Hematopoietic multipotent progenitor cell treated with erythropoietin and hydrocortisone succinate and interleukin-3 and kit ligand, for 17 days (in vitro differentiated cells): ENCODE data around the gene CREB1.
A peak's percentile ranks its signal among the peaks of the same experiment; 100 is the strongest.

Source experiments
- DNase-seq: peaks from one replicate; pipeline ENCODE4 v3.0.0-alpha.2; 2015; ENCODE audit warnings: low spot score

The CREB1 gene

DNA sequence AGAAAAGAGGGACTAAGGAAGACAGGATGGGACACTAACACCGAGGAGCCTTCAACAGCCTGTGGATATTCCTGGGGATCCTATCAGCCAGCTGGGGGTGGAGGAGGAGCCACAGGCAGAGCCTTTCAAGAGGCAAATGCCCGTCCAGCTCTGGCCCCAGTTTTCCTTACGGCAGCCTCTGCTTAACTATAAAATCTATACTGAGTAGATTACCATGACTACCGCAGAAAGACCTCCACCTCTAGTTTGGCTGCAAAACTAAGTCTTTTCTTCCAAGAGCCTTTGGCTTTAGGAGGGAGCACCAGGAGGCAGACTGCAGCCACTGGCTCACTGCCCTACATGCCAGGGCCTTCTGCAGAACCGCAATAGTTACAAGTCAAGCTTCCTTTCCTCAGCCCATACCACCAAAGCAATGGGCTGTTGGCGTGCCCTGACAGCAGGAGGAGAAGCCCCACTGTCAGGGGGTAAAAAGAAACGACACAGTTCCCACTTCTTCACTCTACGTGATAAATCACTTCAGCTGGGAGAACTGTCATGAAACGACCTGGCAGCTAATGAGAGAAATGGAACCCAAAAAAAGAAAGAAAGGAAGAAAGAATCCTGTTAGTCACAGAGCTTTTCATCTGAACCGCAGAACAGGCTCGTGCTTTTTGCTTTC is 25.1 kb upstream of the CREB1 start:
- DNase-seq, result no peak

- DNase-seq, result no peak
Observed at GRCh38 chr2:207505171-207505570, 24.6 kb upstream of the CREB1 start.

DNA sequence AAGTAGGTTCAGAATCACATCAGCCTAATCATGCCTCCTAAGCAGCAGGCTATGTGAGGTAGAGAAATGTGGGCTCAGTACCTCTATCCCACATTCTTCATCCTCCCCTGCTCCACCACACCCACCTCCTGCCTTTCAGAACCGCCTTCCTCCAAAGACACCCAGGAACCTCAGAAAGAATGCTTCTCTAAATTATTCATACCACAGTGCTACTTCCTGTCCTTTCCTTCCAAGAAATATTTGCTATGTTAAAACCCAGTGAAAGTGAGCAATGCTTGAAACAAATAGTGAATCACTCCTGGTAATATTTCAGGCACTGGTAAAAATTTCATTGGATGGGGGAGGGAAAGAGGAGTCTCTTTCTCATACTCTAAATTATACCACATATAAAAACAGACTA is 24.0 kb upstream of the CREB1 start:
- DNase-seq, result no peak

GRCh38 chr2:207506426-207506825 is 23.3 kb upstream of the CREB1 start:
- DNase-seq, result no peak

GRCh38 chr2:207510148-207510547 is 19.6 kb upstream of the CREB1 start:
- no peak for DNase-seq

DNA sequence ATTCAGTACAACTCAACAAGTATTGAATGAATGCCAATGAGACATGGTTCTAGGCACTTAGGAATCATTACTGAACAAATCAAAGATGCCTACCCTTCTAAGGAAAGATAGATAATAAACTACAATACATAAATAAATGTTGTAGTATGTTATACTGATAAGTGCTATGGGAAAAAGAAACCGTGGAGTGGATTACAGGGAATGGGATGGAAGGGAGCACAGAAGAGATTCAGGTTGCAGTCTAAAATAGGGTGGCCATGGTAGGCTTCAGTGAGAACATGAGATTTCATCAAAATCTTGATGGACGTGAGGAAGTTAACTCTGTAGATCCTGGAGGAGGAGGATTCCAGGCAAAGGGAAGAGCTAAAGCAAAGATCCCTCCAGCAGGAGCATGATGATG is 17.9 kb upstream of the CREB1 start:
- DNase-seq, result no peak

- no peak for DNase-seq
Observed at GRCh38 chr2:207512356-207512755, 17.4 kb upstream of the CREB1 start.

DNA sequence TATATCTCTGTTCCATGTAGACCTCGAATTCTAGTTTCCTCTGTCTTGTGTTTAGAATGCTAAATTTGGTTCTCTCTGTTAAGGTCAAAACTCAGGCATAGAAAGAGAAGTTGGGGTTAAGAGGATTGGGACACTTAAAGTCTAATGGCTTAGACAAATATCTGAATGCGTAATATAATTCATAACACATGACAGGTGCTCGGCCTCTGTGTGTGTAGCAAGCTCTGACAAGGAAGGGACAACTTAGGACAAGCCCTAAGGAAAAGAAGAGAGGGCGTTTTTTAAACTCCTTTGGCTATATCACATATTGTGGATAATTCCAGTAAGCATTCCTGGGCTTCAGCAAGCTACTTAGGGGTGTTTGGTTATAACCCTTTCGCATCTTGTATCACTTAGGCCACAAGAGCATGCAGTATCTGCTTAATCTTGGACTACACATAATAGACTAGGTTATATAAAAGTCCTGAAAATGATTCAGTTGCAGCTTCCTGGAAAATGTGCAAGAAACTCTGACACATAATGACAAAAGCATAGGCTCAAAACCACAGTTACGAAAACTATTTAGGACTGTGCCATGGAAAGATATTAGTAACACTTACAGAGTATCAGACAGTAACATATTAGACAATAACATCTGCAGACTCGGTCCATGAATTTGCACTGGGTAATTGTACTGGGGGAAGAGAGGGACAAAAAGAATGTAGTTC is 16.1 kb upstream of the CREB1 start:
- DNase-seq, result no peak

DNA sequence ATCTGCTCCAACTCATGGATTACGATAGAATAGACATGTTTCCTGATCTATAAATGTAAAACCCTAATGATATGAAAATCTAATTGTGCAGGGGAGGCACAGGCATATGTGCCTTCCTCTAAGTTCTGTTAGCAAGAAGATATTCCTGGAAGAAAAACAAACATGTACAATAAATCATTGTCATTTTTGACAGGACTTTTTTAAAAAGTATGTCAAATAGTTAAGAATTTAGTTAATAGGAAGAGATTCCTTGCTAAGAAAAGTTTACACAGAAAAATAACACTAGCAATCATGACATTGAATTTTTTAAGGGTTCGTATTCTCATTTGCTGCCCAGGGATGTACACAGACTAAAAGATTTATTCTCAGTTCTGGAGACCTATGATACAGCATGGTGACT is 15.3 kb upstream of the CREB1 start:
- DNase-seq, result no peak

GRCh38 chr2:207515671-207516070 is 14.1 kb upstream of the CREB1 start:
- no peak for DNase-seq

DNA sequence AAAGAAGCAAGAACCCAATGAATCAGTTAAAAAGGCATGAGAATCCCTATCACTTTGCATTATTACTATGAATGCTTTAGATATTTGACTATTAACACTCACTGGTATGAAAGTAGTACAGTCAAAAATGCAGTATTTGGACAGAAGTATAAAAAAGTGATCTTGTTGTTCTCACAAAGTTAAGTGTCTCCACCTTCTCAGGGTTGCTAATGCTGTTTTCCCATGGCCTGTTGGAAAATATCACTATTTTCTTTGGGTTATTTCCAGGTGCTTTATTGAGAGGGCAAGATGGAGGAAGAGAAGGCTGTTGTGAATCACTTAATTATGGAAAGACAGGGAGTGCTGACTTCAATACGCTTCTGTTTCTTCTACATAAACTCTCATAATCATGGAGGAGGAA is 13.6 kb upstream of the CREB1 start:
- DNase-seq, result no peak

- no peak for DNase-seq
Observed at GRCh38 chr2:207523005-207523404, 6.8 kb upstream of the CREB1 start.

- no peak for DNase-seq
Observed at GRCh38 chr2:207525296-207525695, 4.5 kb upstream of the CREB1 start.

GRCh38 chr2:207528980-207529329 is 807 bp upstream of the CREB1 start:
- DNase-seq, result peak; percentile 49

DNA sequence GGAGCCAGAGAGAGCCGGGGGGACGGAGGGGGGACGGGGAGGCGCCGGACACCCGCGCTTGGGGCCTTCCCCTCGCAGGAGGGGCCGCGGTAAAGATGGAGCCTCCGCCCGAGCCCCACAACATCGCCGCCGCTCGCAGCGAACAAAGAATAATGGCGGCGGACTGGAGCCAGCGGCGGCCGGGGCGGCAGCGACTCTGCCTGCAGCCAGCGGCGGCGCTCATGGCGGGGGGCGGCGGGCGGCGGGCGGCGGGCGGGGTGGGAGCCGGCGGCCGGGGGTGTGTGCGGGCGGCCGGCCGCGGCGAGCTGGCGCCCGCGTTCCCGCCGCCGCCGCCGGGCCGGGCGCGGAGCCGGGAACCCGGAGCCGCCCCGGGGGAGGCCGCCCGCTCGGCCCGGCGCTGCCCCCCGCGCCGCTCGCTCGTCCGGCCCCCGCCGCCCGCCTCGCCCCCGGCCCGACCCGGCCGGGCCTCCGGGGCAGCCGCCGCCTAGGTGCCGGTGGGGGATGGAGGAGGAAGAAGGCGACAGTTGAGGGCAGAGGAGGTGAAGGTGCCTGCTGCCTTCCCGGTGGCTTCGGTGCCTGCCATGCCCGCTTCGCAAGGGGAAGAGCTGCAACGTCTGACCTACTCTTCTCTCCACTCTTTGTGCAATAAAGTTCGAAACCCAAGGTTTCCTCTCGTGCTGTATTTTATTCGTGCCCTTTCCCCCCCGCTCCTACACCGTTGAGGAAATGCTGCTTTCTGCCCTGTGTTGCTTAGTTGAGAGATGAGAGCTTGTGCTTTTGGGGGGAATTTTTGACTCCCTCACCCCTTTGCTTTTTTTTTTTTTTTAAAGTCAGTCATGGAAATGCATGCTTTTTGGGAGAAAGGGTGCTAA is 634 bp downstream of the CREB1 start:
- DNase-seq, result peak; percentile 72

DNA sequence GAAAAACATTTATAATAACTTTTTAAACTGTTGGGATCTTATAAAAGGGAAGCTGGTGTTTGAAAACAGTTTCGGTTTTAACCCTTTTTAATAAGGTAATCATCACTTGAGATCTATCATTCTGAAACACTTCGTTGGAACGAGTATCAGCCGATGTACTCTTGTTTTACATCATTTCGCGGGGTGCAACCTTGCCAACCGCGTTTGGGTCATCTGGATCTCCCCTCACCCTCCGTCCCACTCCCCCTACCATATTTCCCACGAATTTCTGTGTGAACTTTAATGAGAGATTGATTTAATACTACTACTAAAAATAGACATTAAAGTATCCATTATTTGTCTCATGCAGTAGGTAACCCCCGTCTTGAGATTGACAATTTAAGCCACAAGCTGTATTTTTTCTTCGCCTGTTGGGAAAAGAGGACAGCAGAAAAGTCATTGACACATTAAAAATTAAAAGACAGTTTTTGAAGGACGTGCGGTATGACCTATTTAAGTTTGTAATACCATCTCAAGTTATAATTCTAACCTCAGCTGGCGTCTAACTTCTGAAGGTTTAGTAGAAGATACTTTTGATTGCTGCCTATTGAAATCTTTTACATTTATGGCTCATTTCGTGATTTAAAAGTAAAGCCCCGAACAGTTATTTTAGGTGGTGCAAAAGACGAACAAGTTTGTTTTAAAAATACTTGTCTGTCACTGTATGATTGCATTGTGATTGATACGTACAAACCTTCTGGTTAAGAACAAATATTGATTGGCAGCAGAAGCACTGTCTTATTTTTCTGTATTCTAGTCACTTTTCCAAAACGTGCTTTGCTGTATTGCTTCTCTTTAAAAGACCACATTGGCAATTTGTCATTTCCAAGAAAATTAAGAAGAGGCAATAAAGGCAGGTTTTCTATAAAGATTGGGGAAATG is 1.5 kb downstream of the CREB1 start:
- DNase-seq, result peak; percentile 56

GRCh38 chr2:207532676-207533075 is 2.9 kb downstream of the CREB1 start:
- DNase-seq, result no peak

GRCh38 chr2:207533461-207534008 is 3.8 kb downstream of the CREB1 start:
- DNase-seq, result peak; percentile 57

- DNase-seq, result peak; percentile 73
Observed at GRCh38 chr2:207534417-207534816, 4.7 kb downstream of the CREB1 start.

DNA sequence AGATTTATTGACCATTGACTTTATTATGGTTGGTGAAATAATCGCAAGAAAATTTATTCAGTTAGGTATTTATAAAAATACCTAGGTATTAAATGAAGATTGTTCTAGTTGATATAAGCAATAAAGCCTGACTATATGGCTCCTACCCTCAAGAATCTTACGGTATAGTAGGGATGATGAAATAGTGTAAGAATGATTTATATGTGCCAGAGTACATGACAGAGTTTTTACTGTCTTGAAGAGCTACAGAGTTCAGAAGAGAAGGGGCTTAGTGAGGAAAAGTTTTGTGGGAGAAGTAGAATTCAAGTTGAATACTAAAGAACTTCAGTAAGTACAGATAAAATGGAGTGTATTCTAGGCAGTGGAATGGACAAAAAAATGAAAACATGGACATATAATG is 9.7 kb downstream of the CREB1 start:
- no peak for DNase-seq

DNA sequence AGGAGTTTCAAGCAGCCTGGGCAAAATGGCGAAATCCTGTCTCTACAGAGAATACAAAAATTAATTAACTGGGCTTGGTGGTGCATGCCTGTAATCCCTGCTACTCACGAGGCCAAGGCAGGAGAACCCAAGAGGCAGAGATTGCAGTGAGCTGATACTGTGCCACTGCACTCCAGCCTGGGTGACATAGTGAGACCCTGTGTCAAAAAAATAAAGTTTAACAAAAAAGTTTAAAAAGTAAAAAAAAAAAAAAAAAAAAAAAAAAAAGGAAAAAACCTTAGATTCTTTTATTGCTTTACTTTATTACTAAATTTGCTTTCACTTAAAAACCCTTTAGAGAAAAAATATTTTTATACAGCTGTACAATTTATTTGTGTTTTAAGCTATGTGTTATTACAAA is 10.7 kb downstream of the CREB1 start:
- no peak for DNase-seq

DNA sequence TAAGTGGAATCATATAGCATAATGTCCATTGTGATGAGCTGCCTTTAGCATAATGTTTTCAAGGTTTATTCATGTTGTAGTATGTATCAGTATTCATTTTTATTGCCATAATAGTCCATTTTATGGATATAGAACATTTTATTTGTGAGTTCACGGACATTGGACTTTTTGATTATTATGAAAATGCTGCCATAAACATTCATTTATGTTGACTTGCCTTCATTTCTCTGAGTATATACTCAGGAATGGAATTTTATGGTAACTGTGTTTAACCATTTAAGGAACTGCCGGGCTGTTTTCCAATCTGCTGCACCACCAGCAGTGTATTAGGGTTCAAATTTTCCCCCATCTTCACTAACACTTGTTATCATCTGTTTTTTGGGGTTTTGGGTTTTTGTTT is 12.2 kb downstream of the CREB1 start:
- DNase-seq, result no peak
